Stomach (tissue), 9 donors: ENCODE data around the gene G6PC1. TPM values are rescaled to one million over a fixed set of nuclear protein-coding genes. Genes with fewer than 3 reads are reported as not detected.
"Not testable (repeated sequence)": the region's sequence is repeated elsewhere in the genome, so short reads cannot be mapped to it uniquely, and the experiment has no call there.

Experiments used
- DNase-seq, 2 donors: peaks; one replicate each; pipeline versions ENCODE4 v3.0.0 to v3.0.0-alpha.2; 2013 to 2019
- H3K27ac ChIP-seq, 5 donors: fragments of 200-600 bp in 4 of 5; sonication (generic) in 4 of 5; one replicate each; pipeline ENCODE4 v1.5.1; 2013 to 2019; ENCODE audit warnings: mild to moderate bottlenecking in 1 of 5, moderate library complexity in 1 of 5
- H3K27me3 ChIP-seq, 3 donors: fragments of 200-600 bp; sonication (generic); one replicate each; pipeline ENCODE4 v1.5.1; 2017 to 2019; ENCODE audit warnings: mixed run types in 1 of 3
- H3K36me3 ChIP-seq, 4 donors: fragments of 200-600 bp; sonication (generic); 1 replicate in 3 of 4; 2 replicates in 1 of 4; pipeline ENCODE4 v1.5.1; 2016 to 2019
- H3K4me1 ChIP-seq, 4 donors: fragments of 200-600 bp; sonication (generic); one replicate each; pipeline ENCODE4 v1.5.1; 2016 to 2019
- H3K4me3 ChIP-seq, 4 donors: fragments of 200-600 bp; sonication (generic) in 3 of 4; one replicate each; pipeline ENCODE4 v1.5.1; 2016 to 2019; ENCODE audit warnings: mild to moderate bottlenecking in 1 of 4
- H3K9me3 ChIP-seq, 4 donors: fragments of 200-600 bp; sonication (generic); one replicate each; pipeline ENCODE4 v1.5.1; 2016 to 2019
- EP300 ChIP-seq: sonication (generic); formaldehyde crosslinking; IDR thresholded peaks from one replicate; pipeline ENCODE4 v1.6.1; 2017; ENCODE audit warnings: antibody characterized with exemption
- POLR2A ChIP-seq, 4 donors: fragments of 450-650 bp; IDR thresholded peaks; one replicate each; pipeline ENCODE4 v1.6.1; 2016; ENCODE audit warnings: antibody characterized with exemption in 4 of 4, control low read depth in 2 of 4, mild to moderate bottlenecking in 1 of 4, moderate library complexity in 1 of 4
- POLR2AphosphoS5 ChIP-seq, 3 donors: sonication (generic); formaldehyde crosslinking; IDR thresholded peaks; one replicate each; pipeline ENCODE4 v1.6.1; 2016; ENCODE audit warnings: antibody characterized with exemption in 3 of 3
- WGBS, 5 donors: extraction: QIAGEN DNeasy Blood & Tissue Kit in 3 of 5; methylation state at CpG; one replicate each; pipeline versions ENCODE4 v1.1.5 to v1.1.7; 2013 to 2018; 5-methylcytosine and 5-hydroxymethylcytosine counted together
- intact Hi-C: fragments of 100-400 bp; cut with DNase I; formaldehyde crosslinking; loops from one replicate; pipeline ENCODE4 v1.15.1; 2023; ENCODE audit warnings: low total_unique reads
- polyA plus RNA-seq, 3 donors: library from polyadenylated mRNA; stranded (reverse); fragments of 200-250 nt; gene quantifications; one replicate each; pipeline ENCODE4 v1.2.3, GENCODE V29; 2013
- total RNA-seq, 5 donors: library from RNA; depleted of rRNA; stranded (reverse); fragments of >200 nt; gene quantifications; one replicate each; pipeline versions ENCODE4 v1.1.0 to v1.2.3, GENCODE V29; 2014 to 2016
- TF ChIP-seq, protein P1 (sequence below), 7 experiments: fragments of 450-650 bp in 4 of 7; fragments of 200-600 bp in 3 of 7; sonication (generic) in 3 of 7; IDR thresholded peaks; one replicate each; pipeline ENCODE4 v1.5.1; 2016 to 2019; ENCODE audit warnings: antibody characterized with exemption in 7 of 7, control low read depth in 2 of 7, mild to moderate bottlenecking in 1 of 7
- donor health status: healthy with polysubstance abuse.
- donor health status: Bipolar disorder and iron deficiency.
- donor health status: healthy.

The G6PC1 gene
- total and polyA plus RNA-seq, 8 donors = 4.0 TPM; not detected in 7

DNA sequence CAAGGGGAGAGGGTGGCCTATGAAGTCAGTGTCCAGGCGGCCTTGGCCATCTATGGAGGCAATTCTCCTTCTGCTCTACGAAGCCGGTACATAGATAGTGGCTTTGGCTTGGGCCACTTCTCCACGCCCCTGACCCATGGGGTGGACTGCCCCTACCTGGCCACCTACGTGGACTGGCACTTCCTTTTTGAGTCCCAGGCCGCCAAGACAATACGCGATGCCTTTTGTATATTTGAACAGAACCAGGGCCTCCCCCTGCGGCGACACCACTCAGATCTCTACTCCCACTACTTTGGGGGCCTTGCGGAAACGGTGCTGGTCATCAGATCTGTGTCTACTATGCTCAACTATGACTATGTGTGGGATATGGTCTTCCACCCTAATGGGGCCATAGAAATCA is 32.3 kb upstream of the G6PC1 start:
- peaks cover 8 to 36% (median 25%) of the 10 kb centered on the region in 4 donors for H3K4me1 ChIP-seq
- TF ChIP-seq, protein P1, sequence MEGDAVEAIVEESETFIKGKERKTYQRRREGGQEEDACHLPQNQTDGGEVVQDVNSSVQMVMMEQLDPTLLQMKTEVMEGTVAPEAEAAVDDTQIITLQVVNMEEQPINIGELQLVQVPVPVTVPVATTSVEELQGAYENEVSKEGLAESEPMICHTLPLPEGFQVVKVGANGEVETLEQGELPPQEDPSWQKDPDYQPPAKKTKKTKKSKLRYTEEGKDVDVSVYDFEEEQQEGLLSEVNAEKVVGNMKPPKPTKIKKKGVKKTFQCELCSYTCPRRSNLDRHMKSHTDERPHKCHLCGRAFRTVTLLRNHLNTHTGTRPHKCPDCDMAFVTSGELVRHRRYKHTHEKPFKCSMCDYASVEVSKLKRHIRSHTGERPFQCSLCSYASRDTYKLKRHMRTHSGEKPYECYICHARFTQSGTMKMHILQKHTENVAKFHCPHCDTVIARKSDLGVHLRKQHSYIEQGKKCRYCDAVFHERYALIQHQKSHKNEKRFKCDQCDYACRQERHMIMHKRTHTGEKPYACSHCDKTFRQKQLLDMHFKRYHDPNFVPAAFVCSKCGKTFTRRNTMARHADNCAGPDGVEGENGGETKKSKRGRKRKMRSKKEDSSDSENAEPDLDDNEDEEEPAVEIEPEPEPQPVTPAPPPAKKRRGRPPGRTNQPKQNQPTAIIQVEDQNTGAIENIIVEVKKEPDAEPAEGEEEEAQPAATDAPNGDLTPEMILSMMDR (IDR thresholded peaks at IDR 0.05) = no peak
- TF ChIP-seq POLR2A (IDR thresholded peaks at IDR 0.05) (no peak), EP300 (no peak), POLR2AphosphoS5 (IDR thresholded peaks at IDR 0.05) (no peak)
- H3K36me3 ChIP-seq = peaks cover 0 to 22% (median 10%) of the 10 kb centered on the region in 4 donors
- peaks cover 0 to 7% (median 3%) of the 10 kb centered on the region in 4 donors for H3K9me3 ChIP-seq
- H3K4me3 ChIP-seq = no peak overlapping the region
- H3K27ac ChIP-seq = no peak overlapping the region
- DNase-seq = no peak
- 90 to 97% (median 94%) methylated on average over 12 of the region's 12 CpGs for WGBS, 5 donors
- H3K27me3 ChIP-seq = peaks cover 0 to 5% (median 0%) of the 10 kb centered on the region in 3 donors
- intact Hi-C loops = no loop called here

DNA sequence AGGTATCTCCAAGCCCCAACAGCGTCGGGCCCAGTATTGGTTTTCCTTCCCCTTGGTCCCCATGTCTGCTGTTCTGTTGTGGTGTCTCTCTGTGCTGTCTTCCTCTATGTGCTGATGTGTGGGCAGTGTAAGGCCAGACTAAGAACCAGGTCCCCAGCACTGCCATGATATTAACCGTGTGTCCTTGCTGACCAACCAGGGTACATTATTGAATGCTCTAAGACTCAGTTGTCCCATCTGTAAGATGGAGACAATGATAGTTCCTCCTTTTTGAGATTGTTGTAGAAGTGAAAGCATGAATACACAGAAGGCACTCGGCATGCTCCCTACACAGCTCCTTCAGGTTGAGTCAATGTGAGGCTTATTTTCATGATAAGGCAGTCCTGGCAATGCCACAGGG is 29.0 kb upstream of the G6PC1 start:
- H3K9me3 ChIP-seq = peaks cover 0 to 7% (median 3%) of the 10 kb centered on the region in 4 donors
- H3K4me1 ChIP-seq = peaks cover 0 to 12% (median 7%) of the 10 kb centered on the region in 4 donors
- TF ChIP-seq EP300 (no peak), POLR2A (IDR thresholded peaks at IDR 0.05) (no peak), POLR2AphosphoS5 (IDR thresholded peaks at IDR 0.05) (no peak)
- TF ChIP-seq, protein P1 (IDR thresholded peaks at IDR 0.05) = no peak
- H3K27ac ChIP-seq = no peak overlapping the region
- H3K36me3 ChIP-seq = peaks cover 0 to 24% (median 8%) of the 10 kb centered on the region in 4 donors
- 84 to 90% (median 85%) methylated on average over 4 of the region's 4 CpGs for WGBS, 5 donors
- intact Hi-C loops = no loop called here
- H3K27me3 ChIP-seq = peaks cover 0 to 5% (median 0%) of the 10 kb centered on the region in 3 donors
- no peak overlapping the region for H3K4me3 ChIP-seq
- peak in 1 of 2 donors; percentile 38 for DNase-seq

DNA sequence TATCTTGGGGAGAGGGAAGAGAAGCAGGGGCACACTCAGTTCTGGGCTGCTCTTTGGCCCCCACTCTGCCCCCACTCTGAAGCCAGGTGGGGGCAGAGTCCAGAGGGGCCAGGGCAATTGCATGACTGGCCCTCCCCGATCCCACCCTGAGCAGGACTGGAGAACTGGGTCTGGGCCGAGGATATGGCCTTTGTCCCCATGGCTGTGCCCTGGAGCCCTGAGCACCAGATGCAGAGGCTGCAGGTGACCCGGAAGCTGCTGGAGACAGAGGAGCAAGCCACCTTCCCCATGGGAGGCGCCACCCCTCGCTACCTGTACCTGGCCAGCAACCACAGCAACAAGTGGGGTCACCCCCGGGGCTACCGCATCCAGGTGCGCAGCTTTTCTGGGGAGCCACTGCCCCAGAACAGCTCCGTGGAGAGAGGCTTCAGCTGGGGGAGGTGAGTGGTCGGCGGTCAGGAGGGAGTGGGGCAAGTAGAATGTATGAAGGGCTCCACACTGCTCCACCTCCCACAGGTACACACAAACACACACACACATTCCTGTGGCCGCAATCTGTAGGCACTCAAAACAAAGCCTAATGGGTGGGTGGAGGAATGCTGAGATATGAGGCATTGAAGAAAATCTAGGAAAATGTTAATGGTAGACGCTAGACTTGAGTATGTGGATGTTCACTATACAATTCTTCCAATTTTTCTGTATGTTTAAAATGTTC is 28.2 kb upstream of the G6PC1 start:
- intact Hi-C loops = no loop called here

DNA sequence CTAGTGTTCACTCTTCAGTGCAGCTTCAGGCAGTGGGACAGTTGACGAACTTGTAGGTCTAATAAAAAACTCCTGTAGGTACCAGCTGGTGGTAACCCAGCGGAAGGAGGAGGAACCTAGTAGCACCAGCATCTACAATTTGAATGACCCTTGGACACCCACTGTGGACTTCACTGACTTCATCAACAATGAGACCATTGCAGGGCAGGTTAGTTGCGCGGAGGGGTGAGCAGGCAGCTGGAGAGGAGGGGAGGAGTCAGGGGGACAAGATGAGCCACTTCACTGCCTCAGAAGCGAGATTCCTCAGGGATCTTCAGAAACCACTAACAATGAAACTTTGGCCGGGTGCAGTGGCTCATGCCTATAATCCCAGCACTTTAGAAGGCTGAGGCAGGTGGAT is 27.3 kb upstream of the G6PC1 start:
- TF ChIP-seq, protein P1 (IDR thresholded peaks at IDR 0.05) = no peak
- TF ChIP-seq POLR2A (IDR thresholded peaks at IDR 0.05) (no peak), POLR2AphosphoS5 (IDR thresholded peaks at IDR 0.05) (no peak), EP300 (no peak)
- no peak overlapping the region for H3K27ac ChIP-seq
- H3K9me3 ChIP-seq = peaks cover 0 to 7% (median 3%) of the 10 kb centered on the region in 4 donors
- H3K36me3 ChIP-seq = peaks cover 0 to 24% (median 8%) of the 10 kb centered on the region in 4 donors
- 89 to 94% (median 91%) methylated on average over 6 of the region's 6 CpGs for WGBS, 5 donors
- DNase-seq = no peak
- H3K4me3 ChIP-seq = no peak overlapping the region
- H3K4me1 ChIP-seq = peaks cover 0 to 8% (median 0%) of the 10 kb centered on the region in 4 donors
- intact Hi-C loops = no loop called here
- peaks cover 0 to 7% (median 0%) of the 10 kb centered on the region in 3 donors for H3K27me3 ChIP-seq

More for the DNA sequence above, 28.2 kb upstream of the G6PC1 start:
- H3K4me1 ChIP-seq = peaks cover 0 to 4% (median 0%) of the 10 kb centered on the region in 4 donors
- H3K27ac ChIP-seq = peak overlapping the region in 2 of 5 donors; percentile 4 to 28
- H3K36me3 ChIP-seq = peaks cover 0 to 24% (median 8%) of the 10 kb centered on the region in 4 donors
- 71 to 87% (median 76%) methylated on average over 12 to 13 of the region's 13 CpGs for WGBS, 5 donors
- no peak overlapping the region for H3K4me3 ChIP-seq
- DNase-seq = peak in 1 of 2 donors; percentile 44
- TF ChIP-seq POLR2A (IDR thresholded peaks at IDR 0.05) (no peak), EP300 (no peak), POLR2AphosphoS5 (IDR thresholded peaks at IDR 0.05) (no peak)
- TF ChIP-seq, protein P1 (IDR thresholded peaks at IDR 0.05) = no peak
- peaks cover 0 to 7% (median 3%) of the 10 kb centered on the region in 4 donors for H3K9me3 ChIP-seq
- H3K27me3 ChIP-seq = peaks cover 0 to 5% (median 0%) of the 10 kb centered on the region in 3 donors

DNA sequence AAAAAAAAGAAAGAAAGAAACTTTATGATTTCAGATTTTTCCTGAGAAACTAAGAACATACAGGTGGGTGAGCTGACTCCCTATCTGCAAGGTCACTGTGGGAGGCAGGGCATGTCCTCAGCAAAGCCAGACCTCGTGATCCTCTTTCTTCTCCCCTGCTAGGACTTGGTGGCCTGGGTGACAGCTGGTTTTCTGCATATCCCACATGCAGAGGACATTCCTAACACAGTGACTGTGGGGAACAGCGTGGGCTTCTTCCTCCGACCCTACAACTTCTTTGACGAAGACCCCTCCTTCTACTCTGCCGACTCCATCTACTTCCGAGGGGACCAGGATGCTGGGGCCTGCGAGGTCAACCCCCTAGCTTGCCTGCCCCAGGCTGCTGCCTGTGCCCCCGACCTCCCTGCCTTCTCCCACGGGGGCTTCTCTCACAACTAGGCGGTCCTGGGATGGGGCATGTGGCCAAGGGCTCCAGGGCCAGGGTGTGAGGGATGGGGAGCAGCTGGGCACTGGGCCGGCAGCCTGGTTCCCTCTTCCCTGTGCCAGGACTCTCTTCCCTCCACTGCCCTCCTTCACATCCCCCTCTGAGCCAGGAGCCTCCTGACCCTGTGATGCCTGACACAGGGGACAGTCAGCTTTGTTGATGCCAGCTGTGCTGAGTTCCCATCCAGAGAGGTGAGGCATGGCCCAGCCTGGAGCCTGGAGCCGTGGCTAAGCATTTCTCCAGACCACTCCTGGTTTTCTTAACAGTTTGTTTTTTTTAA is 26.5 kb upstream of the G6PC1 start:
- intact Hi-C loops, DNase-seq, H3K4me3 ChIP-seq, H3K9me3 ChIP-seq, H3K4me1 ChIP-seq, H3K27ac ChIP-seq: not testable (repeated sequence)
- Histone ChIP-seq H3K27me3 (peaks cover 0 to 11% (median 0%) of the 10 kb centered on the region in 3 donors), H3K36me3 (peaks cover 0 to 24% (median 4%) of the 10 kb centered on the region in 4 donors)
- 83 to 89% (median 87%) methylated on average over 8 of the region's 12 CpGs for WGBS, 5 donors
